IPS-11a (cell line): ENCODE results near the gene TMEM191B.
"Not testable (repeated sequence)": the region's sequence is repeated elsewhere in the genome, so short reads cannot be mapped to it uniquely, and the experiment has no call there.

Experiments
- H3K4me3 ChIP-seq: one replicate; pipeline ENCODE4 v1.5.1; 2013; ENCODE audit warnings: low read depth, low read length, control low read depth

Gene TMEM191B

GRCh38 chr22:18558516-18558915 is 30.9 kb downstream of the TMEM191B start:
- not testable (repeated sequence) for H3K4me3 ChIP-seq

DNA sequence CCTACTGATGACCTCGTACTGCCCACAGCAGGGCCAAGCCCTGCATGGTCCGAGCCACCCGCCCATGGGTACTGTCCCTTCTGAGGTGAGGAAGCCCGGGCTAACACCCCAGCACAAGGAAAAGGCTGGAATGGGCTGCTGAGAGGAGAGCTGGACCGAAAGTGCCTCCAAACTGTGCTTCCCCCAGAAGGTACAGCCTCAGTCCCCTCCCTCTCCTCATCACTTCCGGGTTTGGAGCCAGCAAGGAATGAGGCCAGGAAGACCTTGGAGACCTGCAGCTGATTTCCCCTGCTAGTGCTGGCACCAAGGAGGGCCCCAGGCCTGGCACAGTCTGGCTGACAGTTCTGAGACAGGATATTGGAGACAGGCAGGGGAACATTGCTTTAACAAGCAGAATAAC is 31.3 kb downstream of the TMEM191B start:
- not testable (repeated sequence) for H3K4me3 ChIP-seq

DNA sequence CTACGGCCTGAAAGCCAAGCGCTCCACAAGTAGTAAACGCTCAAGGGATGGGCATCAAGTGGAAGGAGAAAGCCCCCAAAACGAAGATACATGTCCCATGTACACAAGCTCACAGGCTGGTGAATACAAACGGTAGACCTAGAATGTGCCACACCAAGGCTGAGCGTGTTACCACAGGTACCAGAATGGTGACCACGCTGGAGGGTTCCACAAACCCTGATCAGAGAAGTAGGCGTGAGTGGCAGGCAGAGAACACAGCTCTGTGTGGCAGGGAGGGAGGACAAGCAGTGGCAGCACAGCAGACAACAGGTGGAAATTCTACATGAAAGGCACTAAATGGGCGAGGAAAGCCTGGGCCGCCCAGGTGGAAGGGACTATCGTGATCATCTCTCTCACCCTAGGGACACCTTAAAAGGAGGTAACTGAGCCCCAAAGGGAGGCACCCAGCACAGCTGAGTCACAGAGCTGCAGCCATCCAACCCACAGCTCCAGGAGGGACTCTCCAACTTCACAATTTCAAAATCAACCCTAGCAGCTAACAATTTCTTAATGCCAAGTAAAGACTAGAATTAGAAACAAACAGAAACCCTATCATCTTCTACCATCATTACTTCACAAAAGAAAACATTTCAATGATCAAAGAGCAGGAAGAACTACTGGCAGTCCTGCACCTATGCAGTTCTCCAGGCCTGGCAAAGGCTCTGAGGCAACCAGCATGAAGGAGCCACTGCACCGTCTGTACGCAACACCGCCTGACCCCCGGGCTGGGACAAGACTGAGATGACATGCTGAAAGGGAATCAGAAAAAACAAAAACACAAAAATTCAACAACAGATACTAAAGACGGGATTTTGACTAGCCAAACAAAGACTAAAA is 32.7 kb downstream of the TMEM191B start:
- not testable (repeated sequence) for H3K4me3 ChIP-seq

DNA sequence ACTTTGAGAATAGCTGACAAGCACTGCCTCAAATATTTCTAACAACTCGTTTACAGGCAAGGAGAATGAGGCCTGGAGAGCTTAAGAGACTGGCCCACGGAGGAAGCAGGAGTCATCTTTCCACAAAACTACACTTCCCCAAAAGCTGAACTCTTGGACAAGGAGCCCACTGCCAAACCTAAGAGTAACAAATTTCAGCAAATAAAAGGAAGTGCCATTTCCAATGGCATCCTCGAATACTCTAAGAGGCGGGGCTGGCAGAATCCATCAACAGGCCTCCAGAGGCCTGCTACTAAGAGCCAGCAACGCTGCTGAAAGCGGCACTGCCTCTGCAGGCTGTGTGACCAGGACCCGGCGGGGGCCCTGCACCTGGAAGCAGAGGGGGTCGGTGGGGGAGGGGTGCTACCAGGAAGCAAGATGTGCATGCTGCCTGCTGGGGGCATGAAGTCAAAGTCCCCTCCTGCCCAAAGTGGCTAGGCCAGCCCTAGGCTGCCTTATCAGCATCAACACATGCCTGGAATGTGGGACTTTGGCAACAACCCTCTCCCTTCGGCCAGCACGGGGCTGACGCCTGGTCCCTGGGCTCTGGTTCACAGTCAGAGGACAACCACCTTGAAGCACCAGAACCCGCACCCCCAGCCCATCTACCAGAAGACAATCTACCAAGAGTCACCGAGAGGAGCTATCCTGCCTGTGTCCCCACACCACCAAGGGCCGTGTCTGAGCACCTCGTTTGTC is 43.1 kb downstream of the TMEM191B start:
- not testable (repeated sequence) for H3K4me3 ChIP-seq

- H3K4me3 ChIP-seq = not testable (repeated sequence)
These were observed 46.0 kb downstream of the TMEM191B start for GRCh38 chr22:18573483-18574164.

DNA sequence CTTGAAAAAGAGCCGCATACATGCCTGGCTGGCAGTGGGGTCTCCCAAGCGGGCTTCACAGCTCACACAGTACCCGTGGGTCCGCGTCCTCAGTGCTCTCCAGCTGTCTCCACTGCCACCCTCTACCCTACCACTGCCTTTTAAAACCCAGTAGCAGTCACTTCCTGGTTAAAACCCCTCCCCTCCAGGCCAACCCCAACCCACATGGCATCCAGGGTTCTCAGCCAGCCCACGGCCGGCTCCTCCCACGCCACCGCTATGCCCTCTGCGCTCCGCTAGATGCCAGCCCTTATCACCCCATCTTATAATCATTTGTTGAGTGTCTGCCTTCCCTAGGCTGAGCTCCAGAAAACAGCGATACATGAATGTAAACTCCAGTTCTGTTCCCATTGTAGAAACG is 47.0 kb downstream of the TMEM191B start:
- H3K4me3 ChIP-seq = not testable (repeated sequence)

GRCh38 chr22:18575686-18576085 is 48.1 kb downstream of the TMEM191B start:
- H3K4me3 ChIP-seq = not testable (repeated sequence)

- H3K4me3 ChIP-seq = not testable (repeated sequence)
These were observed 49.7 kb downstream of the TMEM191B start for GRCh38 chr22:18577090-18577818.

GRCh38 chr22:18577847-18578246 is 50.2 kb downstream of the TMEM191B start:
- H3K4me3 ChIP-seq = not testable (repeated sequence)
